ENCODE measurements around the gene ZNF708. TPM values are rescaled to one million over a fixed set of nuclear protein-coding genes. Genes with fewer than 3 reads are reported as not detected.

Gene ZNF708
- total RNA-seq, 2 donors from 2014 or later = 11.5 to 20.5 TPM

DNA sequence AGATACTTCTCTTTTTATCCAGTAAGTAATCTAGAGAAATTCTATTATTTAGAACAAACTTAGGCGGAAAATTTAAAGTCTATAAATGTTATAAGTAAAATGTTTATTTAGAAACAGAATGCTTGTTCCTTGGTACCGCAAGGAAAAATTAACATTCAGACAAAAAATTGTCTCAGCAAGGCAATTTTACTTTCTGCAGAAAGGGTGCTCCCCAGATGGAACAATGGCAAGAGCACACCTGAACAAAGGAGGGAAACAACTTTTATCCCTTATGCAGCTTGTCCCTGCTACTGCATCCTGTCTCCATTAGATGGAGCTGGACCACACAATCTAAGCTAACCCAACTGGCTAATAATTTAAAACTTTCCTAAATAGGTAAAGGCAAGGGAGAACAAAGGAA lies 6.5 kb upstream of the ZNF708 start:
- H3K4me3 ChIP-seq = no peak overlapping the region
- DNase-seq (ENCODE audit: low spot score) = no peak
- peaks cover 23% of the 10 kb centered on the region for H3K9me3 ChIP-seq
- H3K4me1 ChIP-seq (ENCODE audit: control insufficient read depth in 1 of 2, low read depth in 2 of 2) = no peaks in the 10 kb centered on the region
- TF ChIP-seq, protein P1, sequence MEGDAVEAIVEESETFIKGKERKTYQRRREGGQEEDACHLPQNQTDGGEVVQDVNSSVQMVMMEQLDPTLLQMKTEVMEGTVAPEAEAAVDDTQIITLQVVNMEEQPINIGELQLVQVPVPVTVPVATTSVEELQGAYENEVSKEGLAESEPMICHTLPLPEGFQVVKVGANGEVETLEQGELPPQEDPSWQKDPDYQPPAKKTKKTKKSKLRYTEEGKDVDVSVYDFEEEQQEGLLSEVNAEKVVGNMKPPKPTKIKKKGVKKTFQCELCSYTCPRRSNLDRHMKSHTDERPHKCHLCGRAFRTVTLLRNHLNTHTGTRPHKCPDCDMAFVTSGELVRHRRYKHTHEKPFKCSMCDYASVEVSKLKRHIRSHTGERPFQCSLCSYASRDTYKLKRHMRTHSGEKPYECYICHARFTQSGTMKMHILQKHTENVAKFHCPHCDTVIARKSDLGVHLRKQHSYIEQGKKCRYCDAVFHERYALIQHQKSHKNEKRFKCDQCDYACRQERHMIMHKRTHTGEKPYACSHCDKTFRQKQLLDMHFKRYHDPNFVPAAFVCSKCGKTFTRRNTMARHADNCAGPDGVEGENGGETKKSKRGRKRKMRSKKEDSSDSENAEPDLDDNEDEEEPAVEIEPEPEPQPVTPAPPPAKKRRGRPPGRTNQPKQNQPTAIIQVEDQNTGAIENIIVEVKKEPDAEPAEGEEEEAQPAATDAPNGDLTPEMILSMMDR (IDR thresholded peaks at IDR 0.05) = no peak
- no peaks in the 10 kb centered on the region for H3K27me3 ChIP-seq (replicated peaks; ENCODE audit: insufficient read depth)
- H3K36me3 ChIP-seq = no peaks in the 10 kb centered on the region
- H3K27ac ChIP-seq = no peak overlapping the region
- ATAC-seq (ENCODE audit: insufficient number of reproducible peaks, low FRiP score, low read depth) = no peak

DNA sequence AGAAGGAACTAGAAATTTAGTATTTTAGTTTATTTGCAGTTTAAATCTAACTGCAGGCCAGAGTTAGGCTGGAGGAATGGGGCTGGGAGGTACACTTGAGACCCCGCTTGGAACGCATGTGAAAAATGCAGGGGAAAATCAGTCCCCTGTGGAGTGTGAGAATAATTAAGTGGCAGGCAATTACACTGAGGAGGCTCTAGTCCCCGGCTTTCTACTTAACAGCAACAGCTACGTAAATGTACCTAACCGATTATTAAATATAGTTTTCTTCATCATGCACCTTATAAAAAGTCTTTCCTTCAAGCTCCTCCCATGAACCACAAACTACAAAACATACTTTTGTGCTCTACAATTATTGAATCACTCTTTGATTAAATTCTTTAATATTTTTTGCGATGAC lies 804 bp downstream of the ZNF708 start:
- Histone ChIP-seq H3K4me1 (ENCODE audit: control insufficient read depth in 1 of 2, low read depth in 2 of 2) (peaks cover 0 to 16% of the 10 kb centered on the region in 2 donors), H3K27me3 (replicated peaks; ENCODE audit: insufficient read depth) (no peaks in the 10 kb centered on the region), H3K36me3 (peaks cover 5% of the 10 kb centered on the region), H3K27ac (peak overlapping the region; percentile 97 to 99), H3K4me3 (peak overlapping the region; percentile 99), H3K9me3 (no peaks in the 10 kb centered on the region)
- no peak for ATAC-seq (ENCODE audit: insufficient number of reproducible peaks, low FRiP score, low read depth)
- DNase-seq (ENCODE audit: low spot score) = no peak
- TF ChIP-seq, protein P1 (IDR thresholded peaks at IDR 0.05) = no peak

DNA sequence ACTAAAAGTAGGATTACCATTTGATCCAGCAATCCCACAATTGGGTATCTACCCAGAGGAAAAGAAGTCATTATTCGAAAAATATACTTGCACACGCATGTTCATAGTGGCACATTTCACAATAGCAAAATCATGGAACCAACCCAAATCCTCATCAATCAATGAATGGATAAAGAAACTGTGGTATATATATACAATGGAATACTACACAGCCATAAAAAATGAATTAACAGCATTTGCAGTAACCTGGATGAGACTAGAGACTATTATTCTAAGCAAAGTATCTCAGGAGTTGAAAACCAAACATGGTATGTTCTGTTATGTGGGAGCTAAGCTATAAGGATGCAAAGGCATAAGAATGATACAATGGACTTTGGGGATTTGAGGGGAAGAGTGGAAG lies 3.0 kb downstream of the ZNF708 start:
- Histone ChIP-seq H3K9me3 (no peaks in the 10 kb centered on the region), H3K4me3 (no peak overlapping the region), H3K27me3 (replicated peaks; ENCODE audit: insufficient read depth) (no peaks in the 10 kb centered on the region), H3K27ac (no peak overlapping the region), H3K36me3 (peaks cover 5% of the 10 kb centered on the region), H3K4me1 (ENCODE audit: control insufficient read depth in 1 of 2, low read depth in 2 of 2) (peaks cover 0 to 23% of the 10 kb centered on the region in 2 donors)
- TF ChIP-seq, protein P1 (IDR thresholded peaks at IDR 0.05) = no peak
- DNase-seq (ENCODE audit: low spot score) (no peak), ATAC-seq (ENCODE audit: insufficient number of reproducible peaks, low FRiP score, low read depth) (no peak)

DNA sequence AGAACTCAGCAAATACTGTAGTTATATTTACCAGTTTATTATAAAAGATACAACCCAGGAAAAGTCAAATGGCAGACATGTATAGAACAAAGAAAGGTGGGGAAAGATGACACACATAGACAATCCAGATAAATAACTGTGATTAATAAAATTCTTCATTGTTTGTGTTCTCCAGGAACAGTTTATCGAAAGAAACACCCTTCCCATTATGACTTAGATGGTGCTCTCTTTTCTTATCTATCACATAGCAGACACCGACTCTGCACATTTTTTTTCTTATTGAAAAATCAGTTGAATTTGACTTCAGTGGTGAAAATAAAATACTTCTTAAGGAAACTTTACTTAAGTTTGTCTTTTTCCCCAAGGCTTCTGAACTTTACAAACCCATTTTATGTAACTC lies 6.2 kb downstream of the ZNF708 start:
- no peak overlapping the region for H3K4me3 ChIP-seq
- H3K4me1 ChIP-seq (ENCODE audit: control insufficient read depth in 1 of 2, low read depth in 2 of 2) = peaks cover 0 to 19% of the 10 kb centered on the region in 2 donors
- TF ChIP-seq, protein P1 (IDR thresholded peaks at IDR 0.05) = no peak
- no peak for DNase-seq (ENCODE audit: low spot score)
- H3K27ac ChIP-seq = peak overlapping the region in 1 of 2 donors; percentile 32
- no peaks in the 10 kb centered on the region for H3K9me3 ChIP-seq
- no peak for ATAC-seq (ENCODE audit: insufficient number of reproducible peaks, low FRiP score, low read depth)
- peaks cover 5% of the 10 kb centered on the region for H3K36me3 ChIP-seq
- no peaks in the 10 kb centered on the region for H3K27me3 ChIP-seq (replicated peaks; ENCODE audit: insufficient read depth)

DNA sequence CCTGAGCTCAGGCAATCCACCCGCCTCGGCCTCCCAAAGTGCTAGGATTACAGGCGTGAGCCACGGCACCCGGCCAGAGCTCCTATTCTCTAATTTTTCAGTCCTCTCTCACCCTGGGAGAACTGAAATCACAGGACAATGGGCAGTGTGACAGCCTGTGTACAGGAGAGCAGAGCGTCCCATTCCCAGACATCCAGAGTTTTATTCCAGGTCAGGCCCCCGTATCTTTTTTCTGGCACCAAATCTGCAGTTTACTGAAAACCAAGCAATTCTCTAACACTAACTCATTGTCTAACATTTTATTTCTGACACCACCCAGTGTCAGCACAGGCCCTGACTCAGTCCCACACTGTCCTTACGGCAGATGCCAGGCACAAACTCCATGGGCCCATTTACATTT lies 6.7 kb downstream of the ZNF708 start:
- H3K27me3 ChIP-seq (replicated peaks; ENCODE audit: insufficient read depth) = no peaks in the 10 kb centered on the region
- H3K36me3 ChIP-seq = peaks cover 5% of the 10 kb centered on the region
- ATAC-seq (ENCODE audit: insufficient number of reproducible peaks, low FRiP score, low read depth) (no peak), DNase-seq (ENCODE audit: low spot score) (no peak)
- no peaks in the 10 kb centered on the region for H3K9me3 ChIP-seq
- TF ChIP-seq, protein P1 (IDR thresholded peaks at IDR 0.05) = no peak
- H3K4me1 ChIP-seq (ENCODE audit: control insufficient read depth in 1 of 2, low read depth in 2 of 2) = peaks cover 0 to 18% of the 10 kb centered on the region in 2 donors
- H3K27ac ChIP-seq = peak overlapping the region in 1 of 2 donors; percentile 32
- H3K4me3 ChIP-seq = no peak overlapping the region

All from thoracic aorta (tissue), 2 donors.